Liver (tissue), 3 donors: Measurements from ENCODE around the gene ESRRA.

Experiments used
- ATF3 ChIP-seq: IDR thresholded peaks from 2 replicates; pipeline ENCODE4 v1.6.1; 2016; ENCODE audit warnings: antibody characterized with exemption
- CTCF ChIP-seq: fragments of 150-350 bp; IDR thresholded peaks from 2 replicates; pipeline ENCODE4 v1.5.1; 2017; ENCODE audit warnings: improper control_type of control experiment, low read depth, low read length; ENCODE audit not compliant: missing input control
- EGR1 ChIP-seq, 2 donors: IDR thresholded peaks; 2 replicates each; pipeline ENCODE4 v1.6.1; 2016 to 2018; ENCODE audit warnings: antibody characterized with exemption in 2 of 2, low read depth in 2 of 2
- FOXA1 ChIP-seq: IDR thresholded peaks from 2 replicates; pipeline ENCODE4 v1.6.1; 2016; ENCODE audit warnings: antibody characterized with exemption
- HNF4G ChIP-seq: IDR thresholded peaks from 2 replicates; pipeline ENCODE4 v1.6.1; 2016; ENCODE audit warnings: antibody characterized with exemption
- RAD21 ChIP-seq, 2 donors: IDR thresholded peaks; 2 replicates each; pipeline ENCODE4 v1.6.1; 2016; ENCODE audit warnings: antibody characterized with exemption in 2 of 2, mild to moderate bottlenecking in 2 of 2
- REST ChIP-seq: IDR thresholded peaks from 2 replicates; pipeline ENCODE4 v1.6.1; 2016; ENCODE audit warnings: antibody characterized with exemption, mild to moderate bottlenecking
- TAF1 ChIP-seq: conservative IDR thresholded peaks from 2 replicates; pipeline ENCODE4 v1.6.1; 2016; ENCODE audit warnings: antibody characterized with exemption, mild to moderate bottlenecking
- YY1 ChIP-seq: IDR thresholded peaks from 2 replicates; pipeline ENCODE4 v1.6.1; 2016; ENCODE audit warnings: antibody characterized with exemption, mild to moderate bottlenecking
- donor health status: healthy.
- donor health status: healthy.

- TF ChIP-seq TAF1 (no peak), CTCF (no peak), REST (no peak), YY1 (no peak), HNF4G (no peak), ATF3 (no peak), RAD21 (IDR thresholded peaks at IDR 0.05) (no peak), EGR1 (IDR thresholded peaks at IDR 0.05; ENCODE audit: low read depth in 2 of 2) (no peak), FOXA1 (no peak)
Measured at GRCh38 chr11:64268893-64269539, 36.3 kb upstream of the ESRRA start.
